ENCODE results near the gene GMPPB. TPM values are rescaled to one million over a fixed set of nuclear protein-coding genes. Genes with fewer than 3 reads are reported as not detected.

Gene GMPPB
- 10 to 100 TPM in 8 of 9 donors, 1 to 10 TPM in 1; 9.4 to 21.8 (median 13.7) TPM for total RNA-seq
- 10 to 100 TPM in 1 of 2 donors, 1 to 10 TPM in 1; 7.6 to 53.7 TPM for polyA plus RNA-seq
- long read RNA-seq, donor 1, transcript GMPPB-202 (9 exons, 1,582 nt) = major isoform, 28 of 36 reads
- long read RNA-seq, donor 1, partial matches to known transcripts = 1 of 36 reads
- long read RNA-seq, donor 1, other reads (novel, unspliced or antisense) = 6 of 36 reads
- long read RNA-seq, donor 2, transcript GMPPB-202 (9 exons, 1,582 nt) = major isoform, 183 of 229 reads
- long read RNA-seq, donor 2, transcript GMPPB-201 (8 exons, 3,217 nt) = minor isoform, 10 of 229 reads
- long read RNA-seq, donor 2, partial matches to known transcripts = 5 of 229 reads
- long read RNA-seq, donor 2, other reads (novel, unspliced or antisense) = 31 of 229 reads
- long read RNA-seq, donor 3, transcript GMPPB-202 (9 exons, 1,582 nt) = major isoform, 43 of 55 reads
- long read RNA-seq, donor 3, partial matches to known transcripts = 0 of 55 reads
- long read RNA-seq, donor 3, other reads (novel, unspliced or antisense) = 8 of 55 reads

DNA sequence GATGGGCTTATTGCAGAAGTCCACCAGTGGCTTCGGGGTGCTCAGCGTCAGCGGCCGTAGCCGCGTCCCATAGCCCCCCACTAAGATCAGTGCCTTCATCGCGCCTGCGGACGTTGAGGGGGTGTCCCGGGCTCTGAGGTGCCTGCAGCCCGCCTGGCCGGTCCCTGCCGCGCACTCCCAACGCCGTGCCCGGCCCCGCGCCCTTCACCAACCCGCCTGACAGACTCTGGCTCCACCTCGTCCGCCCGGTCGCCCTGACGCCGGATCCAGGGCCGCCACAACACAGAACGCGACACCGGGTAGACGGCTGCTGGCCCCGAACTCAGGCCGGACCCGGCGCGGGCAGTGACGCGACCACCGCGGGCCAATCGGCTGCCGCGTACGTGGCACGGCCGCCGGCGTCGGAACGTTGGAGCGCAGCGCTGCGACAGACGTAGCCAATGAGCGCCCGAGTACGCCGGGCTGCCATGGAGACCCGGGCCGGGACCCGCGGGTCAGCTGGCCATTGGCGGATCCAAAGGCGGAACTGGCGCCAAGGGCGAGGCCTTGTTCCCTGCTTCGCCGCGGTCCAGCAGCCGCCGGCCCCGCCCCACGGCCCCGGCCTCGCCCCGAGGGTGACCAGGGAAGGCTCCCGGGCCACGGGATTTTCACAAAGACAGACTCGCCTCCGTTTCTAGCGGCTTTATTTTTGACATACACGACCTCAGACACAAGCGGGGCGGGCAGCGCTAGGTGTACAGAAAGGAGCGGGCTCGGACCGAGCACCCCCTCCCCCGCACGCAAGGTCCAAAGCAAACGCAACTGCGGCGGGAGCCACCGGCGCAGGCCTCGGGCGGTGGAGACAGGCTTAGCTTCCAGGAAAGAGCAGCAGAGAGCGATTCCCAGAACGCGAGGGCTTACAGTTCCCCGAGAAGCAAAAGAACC, at the start of gene GMPPB:
TSS of gene GMPPB (minus strand) at position 324 of the 924 bp plus-strand sequence. CDS start at position 99, 225 bp downstream.
- H3K4me1 ChIP-seq = peaks cover 11 to 37% (median 24%) of the 10 kb centered on the region in 12 donors
- intact Hi-C loops (cut with DNase I) = loop anchor here in 3 of 10 donors (5.0 kb wide), 2 partner anchors 63 to 178 kb away; partner anchors contain the start of genes IP6K1 (in 2 of the 3) and MST1R (in 1 of the 3)
- WGBS, 4 donors = 0 to 1% (median 1%) methylated on average over 61 to 102 of the region's 102 CpGs
- H3K27ac ChIP-seq = peak within 1 kb of the TSS; percentile 60 to 98 (median 92)
- peaks cover 2 to 58% (median 51%) of the 10 kb centered on the region in 9 donors for H3K36me3 ChIP-seq
- TF ChIP-seq POLR2A (IDR thresholded peaks at IDR 0.05) (peak in 1 of 2 donors; percentile 78), CTCF (IDR thresholded peaks at IDR 0.05) (peak in 1 of 12 donors; percentile 2)
- ATAC-seq (peak; percentile 81 to 90 (median 88)), DNase-seq (peak; percentile 98 to 99 (median 99))
- H3K4me3 ChIP-seq = peak within 1 kb of the TSS; percentile 73 to 100 (median 96)
- H3K27me3 ChIP-seq = no peaks in the 10 kb centered on the region
- no peaks in the 10 kb centered on the region for H3K9me3 ChIP-seq

DNA sequence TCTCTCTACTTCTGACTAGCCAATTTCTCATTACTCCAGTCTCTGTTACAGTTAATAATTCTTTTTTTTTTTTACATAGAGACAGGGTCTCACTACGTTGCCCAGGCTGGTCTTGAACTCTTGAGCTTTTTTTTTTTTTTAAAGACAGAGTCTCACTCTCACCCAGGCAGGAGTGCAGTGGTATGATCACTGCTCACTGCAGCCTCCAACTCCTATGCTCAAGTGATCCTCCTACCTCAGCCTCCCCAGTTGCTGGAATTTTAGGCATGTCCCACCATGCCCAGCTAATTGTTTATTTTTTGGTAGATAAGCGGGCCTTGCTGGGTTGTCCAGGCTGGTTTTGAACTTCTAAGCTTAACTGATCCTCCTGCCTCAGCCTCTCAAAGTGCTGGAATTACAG, 49.0 kb upstream of the GMPPB start:
- ATAC-seq (no peak), DNase-seq (no peak)
- no peaks in the 10 kb centered on the region for H3K27me3 ChIP-seq
- H3K36me3 ChIP-seq = peaks cover 0 to 37% (median 23%) of the 10 kb centered on the region in 9 donors
- TF ChIP-seq POLR2A (IDR thresholded peaks at IDR 0.05) (no peak), CTCF (IDR thresholded peaks at IDR 0.05) (no peak)
- H3K9me3 ChIP-seq = no peaks in the 10 kb centered on the region
- no peak overlapping the region for H3K4me3 ChIP-seq
- WGBS, 4 donors = 95 to 98% (median 97%) methylated on average over 2 of the region's 2 CpGs
- no peak overlapping the region for H3K27ac ChIP-seq
- intact Hi-C loops (cut with DNase I) = no loop called here
- H3K4me1 ChIP-seq = peaks cover 0 to 10% (median 0%) of the 10 kb centered on the region in 12 donors

DNA sequence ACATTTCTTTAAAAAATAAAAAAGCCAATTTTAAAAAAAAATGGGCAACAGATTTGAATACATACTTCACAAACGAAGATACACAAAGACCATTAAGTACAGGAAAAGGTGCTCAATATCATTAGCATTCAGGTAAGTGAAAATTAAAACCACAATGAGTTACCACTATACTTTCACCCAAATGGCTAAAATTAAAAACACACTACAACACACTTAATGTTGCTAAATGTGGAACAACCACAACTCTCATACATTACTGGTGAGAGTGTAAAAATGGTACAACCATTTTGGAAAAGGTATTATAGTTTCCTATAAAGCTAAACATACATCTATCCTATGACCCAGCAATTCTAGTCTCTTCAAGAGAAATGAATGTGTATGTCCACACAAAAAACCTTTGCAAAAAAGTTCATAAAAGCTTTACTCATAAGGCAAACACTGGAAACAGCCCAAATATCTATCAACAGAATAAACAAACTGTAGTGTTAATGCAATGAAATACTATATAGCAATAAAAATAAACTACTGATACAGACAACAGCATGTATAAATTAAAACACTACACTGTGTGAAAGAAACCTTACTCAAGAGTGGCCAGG, 47.7 kb upstream of the GMPPB start:
- TF ChIP-seq CTCF (IDR thresholded peaks at IDR 0.05) = no peak
- no peak for TF ChIP-seq POLR2A (IDR thresholded peaks at IDR 0.05)
- no peaks in the 10 kb centered on the region for H3K9me3 ChIP-seq
- H3K27me3 ChIP-seq = no peaks in the 10 kb centered on the region
- H3K27ac ChIP-seq = no peak overlapping the region
- intact Hi-C loops (cut with DNase I) = no loop called here
- peaks cover 0 to 25% (median 11%) of the 10 kb centered on the region in 9 donors for H3K36me3 ChIP-seq
- no peak overlapping the region for H3K4me3 ChIP-seq
- no peak for ATAC-seq
- WGBS, 4 donors = 71 to 86% (median 84%) methylated on average over 1 of the region's 1 CpG
- H3K4me1 ChIP-seq = peaks cover 0 to 10% (median 0%) of the 10 kb centered on the region in 12 donors
- DNase-seq = no peak

All from heart left ventricle (tissue), 16 donors.